Sigmoid colon (tissue), 7 donors: ENCODE data around the gene KIAA0513. TPM values are rescaled to one million over a fixed set of nuclear protein-coding genes. Genes with fewer than 3 reads are reported as not detected.

ENCODE experiments used
- DNase-seq: peaks from one replicate; pipeline ENCODE4 v3.0.0-alpha.2; 2019
- H3K27ac ChIP-seq, 4 donors: fragments of 200-600 bp; sonication (generic); one replicate each; pipeline ENCODE4 v1.5.1; 2016 to 2019; ENCODE audit warnings: mild to moderate bottlenecking in 1 of 4
- H3K27me3 ChIP-seq, 3 donors: fragments of 200-600 bp; sonication (generic); one replicate each; pipeline ENCODE4 v1.5.1; 2019; ENCODE audit warnings: mild to moderate bottlenecking in 1 of 3
- H3K36me3 ChIP-seq, 4 donors: fragments of 200-600 bp; sonication (generic); one replicate each; pipeline ENCODE4 v1.5.1; 2016 to 2019
- H3K4me1 ChIP-seq, 4 donors: fragments of 200-600 bp; sonication (generic); one replicate each; pipeline ENCODE4 v1.5.1; 2017 to 2019
- H3K4me3 ChIP-seq, 4 donors: fragments of 200-600 bp; sonication (generic); one replicate each; pipeline ENCODE4 v1.5.1; 2017 to 2019; ENCODE audit warnings: mild to moderate bottlenecking in 2 of 4, moderate library complexity in 1 of 4
- H3K9me3 ChIP-seq, 4 donors: fragments of 200-600 bp in 3 of 4; sonication (generic) in 3 of 4; one replicate each; pipeline versions ENCODE4 v1.5.1 to v1.6.1; 2013 to 2019
- CTCF ChIP-seq, 4 experiments: fragments of 450-650 bp in 3 of 4; fragments of 200-600 bp in 1 of 4; IDR thresholded peaks; one replicate each; pipeline ENCODE4 v1.5.1; 2016 to 2019; ENCODE audit warnings: antibody characterized with exemption in 4 of 4, mild to moderate bottlenecking in 3 of 4, moderate library complexity in 2 of 4
- EP300 ChIP-seq, 4 donors: sonication (generic); formaldehyde crosslinking; IDR thresholded peaks; one replicate each; pipeline ENCODE4 v1.6.1; 2017; ENCODE audit warnings: antibody characterized with exemption in 4 of 4
- POLR2A ChIP-seq, 2 donors: fragments of 450-650 bp; IDR thresholded peaks; one replicate each; pipeline ENCODE4 v1.6.1; 2016; ENCODE audit warnings: antibody characterized with exemption in 2 of 2, mild to moderate bottlenecking in 2 of 2, moderate library complexity in 2 of 2
- POLR2AphosphoS5 ChIP-seq, 4 donors: sonication (generic); formaldehyde crosslinking; IDR thresholded peaks; one replicate each; pipeline ENCODE4 v1.6.1; 2017; ENCODE audit warnings: antibody characterized with exemption in 4 of 4
- WGBS, 2 donors: extraction: QIAGEN DNeasy Blood & Tissue Kit; methylation state at CpG; one replicate each; pipeline ENCODE4 v1.1.7; 2013; 5-methylcytosine and 5-hydroxymethylcytosine counted together
- intact Hi-C: fragments of 100-400 bp; cut with DNase I; formaldehyde crosslinking; loops from one replicate; pipeline ENCODE4 v1.15.1; 2023
- polyA plus RNA-seq, 3 donors: library from polyadenylated mRNA; stranded (reverse); fragments of 200-250 nt; gene quantifications; one replicate each; pipeline ENCODE4 v1.2.3, GENCODE V29; 2013
- total RNA-seq, 4 donors: library from RNA; depleted of rRNA; stranded (reverse); fragments of >200 nt; gene quantifications; one replicate each; pipeline ENCODE4 v1.1.0, GENCODE V29; 2016
- donor health status: healthy with polysubstance abuse.
- donor health status: Bipolar disorder and iron deficiency.
- donor health status: healthy.

The KIAA0513 gene
- 10 to 100 TPM; 18.6 to 40.2 (median 26.4) TPM for total RNA-seq
- polyA plus RNA-seq: 10 to 100 TPM in 2 of 3 donors, 1 to 10 TPM in 1; 8.4 to 14.8 (median 10.6) TPM

GRCh38 chr16:85027349-85027957 is at the start of gene KIAA0513:
KIAA0513 (plus strand) TSS chr16:85027795; CDS start chr16:85067072, 39,277 bp downstream.
- H3K9me3 ChIP-seq: no peaks in the 10 kb centered on the region
- H3K36me3 ChIP-seq: peaks cover 0 to 9% (median 2%) of the 10 kb centered on the region in 4 donors
- H3K27ac ChIP-seq: peak within 1 kb of the TSS; percentile 90 to 95 (median 92)
- WGBS, 2 donors: 0% methylated on average over 59 of the region's 59 CpGs
- peak; percentile 97 for DNase-seq
- peak within 1 kb of the TSS; percentile 72 to 95 (median 84) for H3K4me3 ChIP-seq
- no peaks in the 10 kb centered on the region for H3K27me3 ChIP-seq
- peaks cover 0 to 41% (median 33%) of the 10 kb centered on the region in 4 donors for H3K4me1 ChIP-seq
- intact Hi-C loops: no loop called here
- TF ChIP-seq CTCF (IDR thresholded peaks at IDR 0.05) (no peak), POLR2AphosphoS5 (IDR thresholded peaks at IDR 0.05) (peak; percentile 98 to 100 (median 99)), POLR2A (IDR thresholded peaks at IDR 0.05) (peak; percentile 97)

- no peak for DNase-seq
- Histone ChIP-seq H3K36me3 (peaks cover 20 to 74% (median 45%) of the 10 kb centered on the region in 4 donors), H3K9me3 (no peaks in the 10 kb centered on the region), H3K4me1 (peaks cover 0 to 63% (median 54%) of the 10 kb centered on the region in 4 donors), H3K27me3 (no peaks in the 10 kb centered on the region), H3K4me3 (no peak overlapping the region), H3K27ac (peak overlapping the region in 1 of 4 donors; percentile 91)
- intact Hi-C loops: no loop called here
- no peak for TF ChIP-seq POLR2AphosphoS5 (IDR thresholded peaks at IDR 0.05)
- no peak for TF ChIP-seq POLR2A (IDR thresholded peaks at IDR 0.05)
- TF ChIP-seq CTCF (IDR thresholded peaks at IDR 0.05): no peak
- no peak for TF ChIP-seq EP300 (IDR thresholded peaks at IDR 0.05)
- 79 to 92% methylated on average over 4 of the region's 4 CpGs for WGBS, 2 donors
Measured at GRCh38 chr16:84979516-84979915, 48.1 kb upstream of the KIAA0513 start.

GRCh38 chr16:84982434-84982833 is 45.2 kb upstream of the KIAA0513 start:
- TF ChIP-seq POLR2AphosphoS5 (IDR thresholded peaks at IDR 0.05) (no peak), CTCF (IDR thresholded peaks at IDR 0.05) (no peak), POLR2A (IDR thresholded peaks at IDR 0.05) (no peak), EP300 (IDR thresholded peaks at IDR 0.05) (no peak)
- Histone ChIP-seq H3K27me3 (no peaks in the 10 kb centered on the region), H3K4me3 (no peak overlapping the region), H3K27ac (peak overlapping the region; percentile 45 to 91 (median 84)), H3K4me1 (peaks cover 0 to 78% (median 57%) of the 10 kb centered on the region in 4 donors), H3K9me3 (no peaks in the 10 kb centered on the region), H3K36me3 (peaks cover 7 to 66% (median 23%) of the 10 kb centered on the region in 4 donors)
- DNase-seq: no peak
- intact Hi-C loops: no loop called here
- WGBS, 2 donors: 12 to 59% methylated on average over 9 of the region's 9 CpGs

GRCh38 chr16:84985079-84986065 is 42.2 kb upstream of the KIAA0513 start:
- intact Hi-C loops: no loop called here
- no peak for DNase-seq
- 83 to 88% methylated on average over 15 of the region's 15 CpGs for WGBS, 2 donors
- Histone ChIP-seq H3K27me3 (no peaks in the 10 kb centered on the region), H3K4me3 (no peak overlapping the region), H3K9me3 (no peaks in the 10 kb centered on the region), H3K4me1 (peaks cover 0 to 63% (median 50%) of the 10 kb centered on the region in 4 donors), H3K36me3 (peaks cover 24 to 69% (median 40%) of the 10 kb centered on the region in 4 donors), H3K27ac (peak overlapping the region; percentile 83 to 91 (median 84))
- TF ChIP-seq CTCF (IDR thresholded peaks at IDR 0.05): no peak
- peak; percentile 41 to 80 (median 70) for TF ChIP-seq POLR2AphosphoS5 (IDR thresholded peaks at IDR 0.05)
- TF ChIP-seq POLR2A (IDR thresholded peaks at IDR 0.05): no peak
- peak in 3 of 4 donors; percentile 31 to 69 (median 63) for TF ChIP-seq EP300 (IDR thresholded peaks at IDR 0.05)
